Measurements from ENCODE around the gene AGBL2. TPM values are rescaled to one million over a fixed set of nuclear protein-coding genes. Genes with fewer than 3 reads are reported as not detected.

The AGBL2 gene
- total RNA-seq, 1 experiment from 2014 or later, result 1.8 TPM

DNA sequence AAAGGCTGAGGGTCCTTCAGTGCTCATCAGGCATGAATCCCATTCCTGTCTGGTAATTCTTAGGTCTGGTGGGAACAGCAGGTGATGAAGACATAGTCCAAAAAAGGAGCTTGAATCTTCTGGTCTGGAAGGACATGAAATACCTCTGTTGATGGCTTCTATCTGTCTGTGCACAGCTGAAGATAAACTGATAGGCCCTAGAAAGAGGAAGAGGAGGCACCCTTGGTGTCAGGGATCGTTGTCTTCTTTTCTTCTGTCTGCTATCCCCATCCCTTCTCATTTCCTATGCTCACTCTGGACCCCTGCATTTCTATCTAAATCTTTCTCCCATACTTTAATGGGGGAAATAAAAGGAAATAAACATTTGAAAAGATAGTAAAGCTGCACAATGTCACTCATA is 9.4 kb downstream of the AGBL2 start:
- H3K9me3 ChIP-seq (ENCODE audit: low read length), result no peaks in the 10 kb centered on the region
- no peaks in the 10 kb centered on the region for H3K4me1 ChIP-seq (ENCODE audit: insufficient read depth, low read length)
- no peak overlapping the region for H3K9ac ChIP-seq (ENCODE audit: low read length)
- H3K9me2 ChIP-seq (replicated peaks; ENCODE audit: low read length), result no peaks in the 10 kb centered on the region
- no peak overlapping the region for H3K4me3 ChIP-seq (ENCODE audit: low read length)
- ChIA-PET CTCF (no interaction called here), POLR2A (ENCODE audit: unreplicated experiment) (no interaction called here)
- BruUV-seq (replicated peaks), result no TSS peak
- H3F3A ChIP-seq (ENCODE audit: low read length, unreplicated experiment), result no peaks in the 10 kb centered on the region
- no peak overlapping the region for H3K27ac ChIP-seq (ENCODE audit: low read length)
- H4K20me1 ChIP-seq (ENCODE audit: low read length), result no peaks in the 10 kb centered on the region
- no peak overlapping the region for H3K4me2 ChIP-seq (ENCODE audit: low read length)
- no peaks in the 10 kb centered on the region for H3K27me3 ChIP-seq (ENCODE audit: low read length)
- DNase-seq (no peak), ATAC-seq (no peak)
- H3K79me2 ChIP-seq (ENCODE audit: low read length), result no peaks in the 10 kb centered on the region
- no peak for TF ChIP-seq EZH2phosphoT487 (IDR thresholded peaks at IDR 0.05; ENCODE audit: borderline replicate concordance, low read length)
- TF ChIP-seq EZH2 (IDR thresholded peaks at IDR 0.05; ENCODE audit: low read length, unreplicated experiment), result no peak
- TF ChIP-seq, protein P1, sequence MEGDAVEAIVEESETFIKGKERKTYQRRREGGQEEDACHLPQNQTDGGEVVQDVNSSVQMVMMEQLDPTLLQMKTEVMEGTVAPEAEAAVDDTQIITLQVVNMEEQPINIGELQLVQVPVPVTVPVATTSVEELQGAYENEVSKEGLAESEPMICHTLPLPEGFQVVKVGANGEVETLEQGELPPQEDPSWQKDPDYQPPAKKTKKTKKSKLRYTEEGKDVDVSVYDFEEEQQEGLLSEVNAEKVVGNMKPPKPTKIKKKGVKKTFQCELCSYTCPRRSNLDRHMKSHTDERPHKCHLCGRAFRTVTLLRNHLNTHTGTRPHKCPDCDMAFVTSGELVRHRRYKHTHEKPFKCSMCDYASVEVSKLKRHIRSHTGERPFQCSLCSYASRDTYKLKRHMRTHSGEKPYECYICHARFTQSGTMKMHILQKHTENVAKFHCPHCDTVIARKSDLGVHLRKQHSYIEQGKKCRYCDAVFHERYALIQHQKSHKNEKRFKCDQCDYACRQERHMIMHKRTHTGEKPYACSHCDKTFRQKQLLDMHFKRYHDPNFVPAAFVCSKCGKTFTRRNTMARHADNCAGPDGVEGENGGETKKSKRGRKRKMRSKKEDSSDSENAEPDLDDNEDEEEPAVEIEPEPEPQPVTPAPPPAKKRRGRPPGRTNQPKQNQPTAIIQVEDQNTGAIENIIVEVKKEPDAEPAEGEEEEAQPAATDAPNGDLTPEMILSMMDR (conservative IDR thresholded peaks at IDR 0.05; ENCODE audit: low read depth, low read length), result no peak
- H2AFZ ChIP-seq (ENCODE audit: low read length), result no peak overlapping the region
- H3K36me3 ChIP-seq (ENCODE audit: low read depth, low read length), result no peaks in the 10 kb centered on the region
- intact Hi-C loops (cut with micrococcal nuclease), result no loop called here

DNA sequence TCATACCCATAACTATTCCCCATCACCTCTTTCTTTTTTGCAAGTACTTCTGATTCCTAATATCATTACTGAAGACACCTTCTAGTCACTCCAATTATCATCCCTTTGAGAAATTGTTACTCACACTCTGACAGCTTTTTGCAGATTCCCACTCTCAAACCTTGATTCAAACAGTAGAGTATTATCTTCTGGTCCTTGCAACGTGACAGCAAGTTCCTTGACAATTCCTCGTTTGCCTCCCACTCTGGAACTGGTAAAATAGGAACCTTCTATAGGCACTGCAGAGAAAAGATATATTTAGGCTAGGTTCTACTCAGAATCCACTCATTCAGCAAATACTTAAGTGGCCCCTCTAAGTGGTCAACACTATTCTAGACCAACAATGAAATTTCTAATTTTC is 23.2 kb downstream of the AGBL2 start:
- CTCF ChIA-PET, result no interaction called here
- Histone ChIP-seq H3K4me2 (ENCODE audit: low read length) (no peak overlapping the region), H3K36me3 (ENCODE audit: low read depth, low read length) (no peaks in the 10 kb centered on the region), H3K9me2 (replicated peaks; ENCODE audit: low read length) (no peaks in the 10 kb centered on the region), H3K4me3 (ENCODE audit: low read length) (no peak overlapping the region), H4K20me1 (ENCODE audit: low read length) (no peaks in the 10 kb centered on the region), H3K79me2 (ENCODE audit: low read length) (no peaks in the 10 kb centered on the region), H3K27ac (ENCODE audit: low read length) (no peak overlapping the region), H3K27me3 (ENCODE audit: low read length) (no peaks in the 10 kb centered on the region), H3K4me1 (ENCODE audit: insufficient read depth, low read length) (no peaks in the 10 kb centered on the region), H3F3A (ENCODE audit: low read length, unreplicated experiment) (no peaks in the 10 kb centered on the region), H2AFZ (ENCODE audit: low read length) (no peak overlapping the region), H3K9me3 (ENCODE audit: low read length) (no peaks in the 10 kb centered on the region), H3K9ac (ENCODE audit: low read length) (no peak overlapping the region)
- no peak for TF ChIP-seq EZH2phosphoT487 (IDR thresholded peaks at IDR 0.05; ENCODE audit: borderline replicate concordance, low read length)
- TF ChIP-seq, protein P1 (conservative IDR thresholded peaks at IDR 0.05; ENCODE audit: low read depth, low read length), result no peak
- no peak for TF ChIP-seq EZH2 (IDR thresholded peaks at IDR 0.05; ENCODE audit: low read length, unreplicated experiment)
- ATAC-seq, result no peak
- POLR2A ChIA-PET (ENCODE audit: unreplicated experiment), result no interaction called here
- BruUV-seq (replicated peaks), result no TSS peak
- DNase-seq, result no peak
- intact Hi-C loops (cut with micrococcal nuclease), result no loop called here

DNA sequence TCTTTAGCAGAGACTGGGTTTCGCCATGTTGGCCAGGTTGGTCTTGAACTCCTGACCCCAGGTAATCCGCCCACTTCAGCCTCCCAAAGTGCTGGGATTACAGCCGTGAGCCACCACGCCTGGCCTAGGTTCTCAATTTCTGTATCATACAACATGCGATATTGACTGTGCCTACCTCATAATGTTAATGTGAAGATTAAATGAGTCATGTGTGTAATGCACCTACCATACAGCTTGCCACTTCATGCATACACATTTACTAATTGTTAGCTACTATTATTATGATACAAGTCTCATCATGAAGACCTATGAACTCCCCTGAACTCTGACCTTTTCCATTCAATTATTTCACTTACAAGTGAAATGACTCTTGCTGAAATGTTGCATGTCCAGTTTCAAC is 25.7 kb downstream of the AGBL2 start:
- CTCF ChIA-PET, result no interaction called here
- Histone ChIP-seq H3K4me3 (ENCODE audit: low read length) (no peak overlapping the region), H4K20me1 (ENCODE audit: low read length) (no peaks in the 10 kb centered on the region), H2AFZ (ENCODE audit: low read length) (no peak overlapping the region), H3K36me3 (ENCODE audit: low read depth, low read length) (no peaks in the 10 kb centered on the region), H3K9ac (ENCODE audit: low read length) (no peak overlapping the region), H3K27ac (ENCODE audit: low read length) (no peak overlapping the region), H3K4me1 (ENCODE audit: insufficient read depth, low read length) (no peaks in the 10 kb centered on the region), H3F3A (ENCODE audit: low read length, unreplicated experiment) (no peaks in the 10 kb centered on the region), H3K9me3 (ENCODE audit: low read length) (no peaks in the 10 kb centered on the region), H3K4me2 (ENCODE audit: low read length) (no peak overlapping the region), H3K27me3 (ENCODE audit: low read length) (no peaks in the 10 kb centered on the region), H3K9me2 (replicated peaks; ENCODE audit: low read length) (no peaks in the 10 kb centered on the region), H3K79me2 (ENCODE audit: low read length) (no peaks in the 10 kb centered on the region)
- intact Hi-C loops (cut with micrococcal nuclease), result no loop called here
- no TSS peak for BruUV-seq (replicated peaks)
- ATAC-seq, result no peak
- POLR2A ChIA-PET (ENCODE audit: unreplicated experiment), result interaction anchor here (0.7 kb wide), 1 partner anchor 1040 kb away, joined by 3 read pairs; no protein-coding TSS in a partner anchor
- TF ChIP-seq, protein P1 (conservative IDR thresholded peaks at IDR 0.05; ENCODE audit: low read depth, low read length), result no peak
- TF ChIP-seq EZH2 (IDR thresholded peaks at IDR 0.05; ENCODE audit: low read length, unreplicated experiment) (no peak), EZH2phosphoT487 (IDR thresholded peaks at IDR 0.05; ENCODE audit: borderline replicate concordance, low read length) (no peak)
- DNase-seq, result no peak
